Neural crest cell (in vitro differentiated cells): ENCODE results near the gene TEX19. TPM values are rescaled to one million over a fixed set of nuclear protein-coding genes. Genes with fewer than 3 reads are reported as not detected.

Experiments used
- DNase-seq: peaks from one replicate; pipeline ENCODE4 v3.0.0; 2021; ENCODE audit warnings: low read depth, mixed read lengths, low spot score
- H3K27ac Mint-ChIP-seq: one replicate; pipeline ENCODE4 v1.8.0; 2021; ENCODE audit warnings: mild to moderate bottlenecking, mixed read lengths; ENCODE audit not compliant: unreplicated experiment
- H3K27me3 Mint-ChIP-seq: 2 replicates; pipeline ENCODE4 v1.8.0; 2021; ENCODE audit warnings: low read depth, mild to moderate bottlenecking, mixed read lengths
- H3K36me3 Mint-ChIP-seq: 2 replicates; pipeline ENCODE4 v1.8.0; 2021; ENCODE audit warnings: low read depth, mild to moderate bottlenecking, mixed read lengths
- H3K4me1 Mint-ChIP-seq: 2 replicates; pipeline ENCODE4 v1.8.0; 2021; ENCODE audit warnings: mixed read lengths
- H3K4me3 Mint-ChIP-seq: one replicate; pipeline ENCODE4 v1.8.0; 2021; ENCODE audit warnings: mild to moderate bottlenecking, mixed read lengths
- H3K9me3 Mint-ChIP-seq: 2 replicates; pipeline ENCODE4 v1.8.0; 2021; ENCODE audit warnings: mixed read lengths
- total RNA-seq: library from RNA; stranded (reverse); gene quantifications from 2 replicates; pipeline ENCODE4 v1.2.1, GENCODE V29; 2021
- TF ChIP-seq, protein P1 (sequence below): fragments of 200-600 bp; sonication (generic); conservative IDR thresholded peaks from 2 replicates; pipeline ENCODE4 v1.5.0; 2021; ENCODE audit warnings: antibody characterized with exemption, mild to moderate bottlenecking

TEX19 gene
- total RNA-seq, 1 donor from 2014 or later: 0.23 TPM

DNA sequence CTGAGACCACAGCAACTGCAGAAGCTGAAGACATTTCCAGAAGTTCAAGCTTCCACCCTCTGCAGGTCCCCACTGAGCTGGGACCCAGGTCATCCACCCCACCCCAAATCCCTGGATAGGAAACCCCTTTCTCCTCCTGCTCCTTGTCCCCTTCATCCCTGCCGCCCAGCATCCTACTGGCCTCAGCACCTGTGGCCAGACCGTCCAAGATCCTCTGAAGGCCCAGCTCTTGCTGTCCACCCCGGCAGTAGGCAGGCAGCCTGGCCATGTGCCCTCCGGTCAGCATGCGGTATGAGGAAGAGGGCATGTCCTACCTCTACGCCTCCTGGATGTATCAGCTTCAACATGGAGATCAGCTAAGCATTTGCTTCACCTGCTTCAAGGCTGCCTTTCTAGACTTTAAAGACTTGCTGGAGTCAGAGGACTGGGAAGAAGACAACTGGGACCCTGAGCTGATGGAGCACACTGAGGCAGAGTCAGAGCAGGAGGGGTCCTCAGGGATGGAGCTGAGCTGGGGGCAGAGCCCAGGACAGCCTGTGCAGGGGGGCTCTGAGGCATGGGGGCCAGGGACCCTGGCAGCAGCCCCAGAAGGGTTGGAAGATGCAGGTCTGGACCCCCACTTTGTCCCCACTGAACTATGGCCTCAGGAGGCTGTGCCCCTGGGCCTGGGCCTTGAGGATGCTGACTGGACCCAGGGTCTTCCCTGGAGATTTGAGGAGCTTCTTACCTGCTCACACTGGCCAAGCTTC lies 3.0 kb downstream of the TEX19 start:
- H3K4me3 Mint-ChIP-seq: no peak overlapping the region
- peaks cover 3% of the 10 kb centered on the region for H3K27me3 Mint-ChIP-seq
- H3K9me3 Mint-ChIP-seq: no peaks in the 10 kb centered on the region
- TF ChIP-seq, protein P1, sequence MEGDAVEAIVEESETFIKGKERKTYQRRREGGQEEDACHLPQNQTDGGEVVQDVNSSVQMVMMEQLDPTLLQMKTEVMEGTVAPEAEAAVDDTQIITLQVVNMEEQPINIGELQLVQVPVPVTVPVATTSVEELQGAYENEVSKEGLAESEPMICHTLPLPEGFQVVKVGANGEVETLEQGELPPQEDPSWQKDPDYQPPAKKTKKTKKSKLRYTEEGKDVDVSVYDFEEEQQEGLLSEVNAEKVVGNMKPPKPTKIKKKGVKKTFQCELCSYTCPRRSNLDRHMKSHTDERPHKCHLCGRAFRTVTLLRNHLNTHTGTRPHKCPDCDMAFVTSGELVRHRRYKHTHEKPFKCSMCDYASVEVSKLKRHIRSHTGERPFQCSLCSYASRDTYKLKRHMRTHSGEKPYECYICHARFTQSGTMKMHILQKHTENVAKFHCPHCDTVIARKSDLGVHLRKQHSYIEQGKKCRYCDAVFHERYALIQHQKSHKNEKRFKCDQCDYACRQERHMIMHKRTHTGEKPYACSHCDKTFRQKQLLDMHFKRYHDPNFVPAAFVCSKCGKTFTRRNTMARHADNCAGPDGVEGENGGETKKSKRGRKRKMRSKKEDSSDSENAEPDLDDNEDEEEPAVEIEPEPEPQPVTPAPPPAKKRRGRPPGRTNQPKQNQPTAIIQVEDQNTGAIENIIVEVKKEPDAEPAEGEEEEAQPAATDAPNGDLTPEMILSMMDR: no peak
- no peaks in the 10 kb centered on the region for H3K36me3 Mint-ChIP-seq
- H3K27ac Mint-ChIP-seq: peak overlapping the region; percentile 84
- DNase-seq: no peak
- H3K4me1 Mint-ChIP-seq: peaks cover 8% of the 10 kb centered on the region

GRCh38 chr17:82365606-82366295 lies 6.7 kb downstream of the TEX19 start:
- Mint-ChIP-seq H3K4me1 (peaks cover 11% of the 10 kb centered on the region), H3K27ac (no peak overlapping the region), H3K9me3 (peaks cover 3% of the 10 kb centered on the region), H3K27me3 (peaks cover 21% of the 10 kb centered on the region), H3K4me3 (no peak overlapping the region), H3K36me3 (no peaks in the 10 kb centered on the region)
- TF ChIP-seq, protein P1: no peak
- no peak for DNase-seq

DNA sequence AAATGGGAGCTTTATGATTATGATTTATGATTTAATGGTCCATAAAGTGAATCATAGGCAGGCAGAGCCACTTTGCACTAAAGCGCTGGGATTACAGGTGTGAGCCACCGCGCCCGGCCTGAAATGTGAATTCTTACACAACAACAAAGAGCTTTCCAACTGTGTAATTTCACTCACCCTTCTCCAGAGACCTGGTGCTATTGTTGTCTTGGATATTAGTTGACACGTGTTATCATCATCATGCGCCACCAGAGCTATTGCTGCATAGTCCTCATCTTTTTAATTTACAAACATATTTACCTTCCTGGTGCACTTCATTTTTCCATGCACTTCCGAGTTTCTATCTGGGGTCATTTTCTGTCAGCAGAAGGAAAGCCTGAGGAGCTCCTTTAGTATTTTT lies 7.7 kb downstream of the TEX19 start:
- Mint-ChIP-seq H3K9me3 (peaks cover 3% of the 10 kb centered on the region), H3K36me3 (no peaks in the 10 kb centered on the region), H3K27ac (no peak overlapping the region), H3K27me3 (peaks cover 27% of the 10 kb centered on the region), H3K4me3 (no peak overlapping the region), H3K4me1 (peaks cover 11% of the 10 kb centered on the region)
- DNase-seq: no peak
- TF ChIP-seq, protein P1: no peak

DNA sequence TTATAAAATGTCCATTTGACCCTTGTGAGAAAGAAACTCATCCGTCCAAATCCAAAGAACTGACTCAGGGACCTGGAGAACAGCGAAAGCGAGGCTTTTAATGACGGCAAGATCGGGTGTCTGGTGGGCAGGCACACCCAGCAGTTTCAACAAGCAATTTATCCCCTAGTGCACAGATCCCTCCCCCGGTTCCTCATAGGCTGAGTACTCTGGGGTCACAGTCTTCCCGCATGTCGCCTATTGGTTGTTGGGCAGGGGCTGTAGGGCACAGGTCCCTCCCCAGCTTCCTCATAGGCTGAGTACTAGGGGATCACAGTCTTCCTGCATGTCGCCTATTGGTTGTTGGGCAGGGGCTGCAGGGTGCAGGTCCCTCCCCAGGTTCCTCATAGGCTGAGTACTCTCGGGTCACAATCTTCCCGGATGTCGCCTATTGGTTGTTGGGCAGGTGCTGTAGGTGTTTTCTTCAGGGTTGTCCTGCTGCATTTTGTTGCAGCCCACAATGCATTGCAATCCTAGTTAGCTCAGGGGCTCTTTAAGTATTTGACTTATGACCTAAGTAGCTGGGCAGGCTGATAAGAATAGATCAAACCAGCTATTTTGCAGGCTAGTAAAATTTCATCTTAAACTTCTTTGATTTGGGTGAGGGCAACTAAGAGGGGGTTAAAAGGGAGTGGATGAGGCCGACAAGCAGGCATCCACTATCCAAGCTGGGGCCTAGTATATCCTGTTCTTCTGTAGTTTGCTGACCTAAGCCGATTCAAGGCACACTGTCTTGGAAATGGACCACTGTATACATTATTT lies 8.9 kb downstream of the TEX19 start:
- peaks cover 31% of the 10 kb centered on the region for H3K27me3 Mint-ChIP-seq
- H3K9me3 Mint-ChIP-seq: peaks cover 3% of the 10 kb centered on the region
- TF ChIP-seq, protein P1: no peak
- H3K4me3 Mint-ChIP-seq: no peak overlapping the region
- H3K4me1 Mint-ChIP-seq: peaks cover 17% of the 10 kb centered on the region
- DNase-seq: no peak
- H3K27ac Mint-ChIP-seq: no peak overlapping the region
- no peaks in the 10 kb centered on the region for H3K36me3 Mint-ChIP-seq

- TF ChIP-seq, protein P1: no peak
- H3K27me3 Mint-ChIP-seq: peaks cover 38% of the 10 kb centered on the region
- H3K9me3 Mint-ChIP-seq: peaks cover 3% of the 10 kb centered on the region
- no peak for DNase-seq
- H3K27ac Mint-ChIP-seq: no peak overlapping the region
- H3K4me1 Mint-ChIP-seq: peaks cover 23% of the 10 kb centered on the region
- H3K4me3 Mint-ChIP-seq: no peak overlapping the region
- H3K36me3 Mint-ChIP-seq: no peaks in the 10 kb centered on the region
These were observed 10.2 kb downstream of the TEX19 start for GRCh38 chr17:82369211-82369610.
